ENCODE data around the gene FAM228A.

FAM228A gene

DNA sequence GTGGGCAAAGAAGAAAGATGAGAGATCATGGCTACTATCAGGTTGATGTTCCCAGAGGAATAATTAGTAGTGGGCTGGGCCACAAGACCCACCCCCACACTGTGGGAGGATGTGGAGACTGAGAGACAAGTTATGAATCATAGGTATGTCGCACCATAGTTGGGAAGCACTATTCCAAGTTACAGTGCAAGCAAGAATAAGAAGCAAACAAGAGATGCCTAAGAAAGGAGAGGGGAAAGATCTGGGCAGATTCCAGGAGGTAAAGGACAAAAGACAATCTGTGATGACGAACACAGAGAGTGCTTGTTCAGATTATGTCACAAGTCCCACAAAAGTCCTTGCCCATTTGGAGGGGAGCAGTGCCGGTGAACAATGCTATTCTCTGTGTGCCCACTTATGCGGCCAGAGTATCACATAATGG is 56.6 kb downstream of the FAM228A start:
- peak; percentile 31 for DNase-seq

GRCh38 chr2:24233321-24233720 is 58.5 kb downstream of the FAM228A start:
- no peak for DNase-seq

GRCh38 chr2:24237313-24237712 is 62.5 kb downstream of the FAM228A start:
- no peak for DNase-seq

- no peak for DNase-seq
These were observed 63.3 kb downstream of the FAM228A start for GRCh38 chr2:24238158-24238557.

- no peak for DNase-seq
These were observed 64.7 kb downstream of the FAM228A start for GRCh38 chr2:24239553-24239952.

All from EL (cell line).